ENCODE measurements around the gene IER2.
"Not testable (repeated sequence)": the region's sequence is repeated elsewhere in the genome, so short reads cannot be mapped to it uniquely, and the experiment has no call there.

IER2 gene

GRCh38 chr19:13165162-13165997, 15.2 kb downstream of the IER2 start:
- DNase-seq: no peak

DNA sequence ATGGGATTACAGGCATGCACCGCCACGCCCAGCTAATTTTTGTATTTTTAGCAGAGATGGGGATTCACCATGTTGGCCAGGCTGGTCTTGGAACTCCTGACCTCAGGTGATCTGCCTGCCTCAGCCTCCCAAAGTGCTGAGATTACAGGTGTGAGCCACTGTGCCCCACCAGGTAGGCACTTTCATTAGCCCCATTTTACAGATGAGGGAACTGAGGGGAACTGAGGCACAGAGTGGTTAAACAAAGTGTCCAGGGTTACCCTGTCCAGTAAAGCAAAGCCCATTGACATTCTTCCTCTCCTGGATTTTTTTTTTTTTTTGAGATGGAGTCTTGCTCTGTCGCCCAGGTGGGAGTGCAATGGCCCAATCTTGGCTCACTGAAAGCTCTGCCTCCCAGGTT, 15.9 kb downstream of the IER2 start:
- DNase-seq: not testable (repeated sequence)

- no peak for DNase-seq
Measured at GRCh38 chr19:13169769-13170168, 19.6 kb downstream of the IER2 start.

- no peak for DNase-seq
Measured at GRCh38 chr19:13171146-13171545, 20.9 kb downstream of the IER2 start.

GRCh38 chr19:13172346-13173138, 22.3 kb downstream of the IER2 start:
- peak in 5 of 6 experiments; percentile 47 to 66 (median 62) for DNase-seq

GRCh38 chr19:13173139-13173737, 23.0 kb downstream of the IER2 start:
- no peak for DNase-seq

- DNase-seq: no peak
Measured at GRCh38 chr19:13176345-13176744, 26.1 kb downstream of the IER2 start.

- not testable (repeated sequence) for DNase-seq
Measured at GRCh38 chr19:13177584-13177983, 27.4 kb downstream of the IER2 start.

- not testable (repeated sequence) for DNase-seq
Measured at GRCh38 chr19:13178291-13178690, 28.1 kb downstream of the IER2 start.

GRCh38 chr19:13181747-13182388, 31.7 kb downstream of the IER2 start:
- no peak for DNase-seq

DNA sequence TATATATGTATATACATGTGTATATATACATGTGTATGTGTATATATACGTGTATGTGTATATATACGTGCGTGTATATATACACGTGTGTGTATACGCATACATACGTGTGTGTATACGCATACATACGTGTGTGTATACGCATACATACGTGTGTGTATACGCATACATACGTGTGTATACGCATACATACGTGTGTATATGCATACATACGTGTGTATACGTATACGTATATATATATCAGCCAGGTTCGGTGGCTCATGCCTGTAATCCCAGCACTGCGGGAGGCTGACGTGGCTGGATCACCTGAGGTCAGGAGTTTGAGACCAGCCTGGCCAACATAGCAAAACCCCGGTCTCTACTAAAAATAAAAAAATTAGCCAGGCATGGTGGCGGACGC, 34.7 kb downstream of the IER2 start:
- DNase-seq: not testable (repeated sequence)

DNA sequence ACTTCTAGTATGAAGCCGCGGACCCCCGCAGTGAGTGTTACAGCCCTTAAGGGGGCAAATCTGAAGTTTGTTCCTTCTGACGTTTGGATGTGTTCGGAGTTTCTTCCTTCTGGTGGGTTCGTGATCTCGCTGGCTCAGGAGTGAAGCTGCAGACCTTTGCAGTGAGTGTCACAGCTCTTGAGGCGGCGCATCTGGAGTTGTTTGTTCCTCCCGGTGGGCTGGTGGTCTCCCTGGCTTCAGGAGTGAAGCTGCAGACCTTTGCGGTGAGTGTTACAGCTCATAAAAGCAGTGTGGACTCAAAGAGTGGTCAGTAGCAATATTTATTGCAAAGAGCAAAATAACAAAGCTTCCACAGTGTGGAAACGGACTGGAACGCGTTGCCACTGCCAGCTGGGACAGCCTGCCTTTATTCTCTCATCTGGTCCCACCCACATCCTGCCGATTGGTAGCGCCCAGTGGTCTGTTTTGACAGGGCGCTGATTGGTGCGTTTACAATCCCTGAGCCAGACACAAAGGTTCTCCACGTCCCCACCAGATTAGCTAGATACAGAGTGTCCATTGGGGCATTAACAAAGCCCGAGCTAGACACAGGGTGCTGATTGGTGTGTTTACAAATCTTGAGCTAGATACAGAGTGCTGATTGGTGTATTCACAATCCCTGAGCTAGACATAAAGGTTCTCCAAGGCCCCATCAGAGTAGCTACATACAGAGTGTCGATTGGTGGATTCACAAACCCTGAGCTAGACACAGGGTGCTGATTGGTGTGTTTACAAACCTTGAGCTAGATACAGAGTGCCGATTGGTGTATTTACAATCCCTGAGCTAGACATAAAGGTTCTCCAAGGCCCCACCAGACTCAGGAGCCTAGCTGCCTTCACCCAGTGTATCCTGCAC, 35.8 kb downstream of the IER2 start:
- not testable (repeated sequence) for DNase-seq

- not testable (repeated sequence) for DNase-seq
Measured at GRCh38 chr19:13186688-13187087, 36.5 kb downstream of the IER2 start.

- DNase-seq: no peak
Measured at GRCh38 chr19:13187419-13187818, 37.2 kb downstream of the IER2 start.

DNA sequence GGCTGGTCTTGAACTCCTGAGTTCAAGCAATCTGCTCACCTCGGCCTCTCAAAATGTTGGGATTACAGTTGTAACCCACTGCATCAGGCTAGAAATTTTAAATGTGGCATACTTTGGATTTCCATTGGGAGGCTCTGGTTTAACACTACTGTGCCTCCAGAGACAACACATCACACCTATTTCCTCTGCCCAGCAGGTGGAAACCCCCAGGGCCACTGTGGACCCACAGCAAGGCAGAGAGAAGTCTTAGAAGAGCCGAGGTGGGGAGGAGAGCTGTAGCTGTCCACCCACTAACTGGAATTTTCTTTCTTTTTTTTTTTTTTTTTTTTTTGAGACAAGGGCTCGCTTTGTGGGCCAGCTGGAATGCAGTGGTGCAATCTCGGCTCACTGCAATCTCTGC, 39.4 kb downstream of the IER2 start:
- DNase-seq: no peak

DNA sequence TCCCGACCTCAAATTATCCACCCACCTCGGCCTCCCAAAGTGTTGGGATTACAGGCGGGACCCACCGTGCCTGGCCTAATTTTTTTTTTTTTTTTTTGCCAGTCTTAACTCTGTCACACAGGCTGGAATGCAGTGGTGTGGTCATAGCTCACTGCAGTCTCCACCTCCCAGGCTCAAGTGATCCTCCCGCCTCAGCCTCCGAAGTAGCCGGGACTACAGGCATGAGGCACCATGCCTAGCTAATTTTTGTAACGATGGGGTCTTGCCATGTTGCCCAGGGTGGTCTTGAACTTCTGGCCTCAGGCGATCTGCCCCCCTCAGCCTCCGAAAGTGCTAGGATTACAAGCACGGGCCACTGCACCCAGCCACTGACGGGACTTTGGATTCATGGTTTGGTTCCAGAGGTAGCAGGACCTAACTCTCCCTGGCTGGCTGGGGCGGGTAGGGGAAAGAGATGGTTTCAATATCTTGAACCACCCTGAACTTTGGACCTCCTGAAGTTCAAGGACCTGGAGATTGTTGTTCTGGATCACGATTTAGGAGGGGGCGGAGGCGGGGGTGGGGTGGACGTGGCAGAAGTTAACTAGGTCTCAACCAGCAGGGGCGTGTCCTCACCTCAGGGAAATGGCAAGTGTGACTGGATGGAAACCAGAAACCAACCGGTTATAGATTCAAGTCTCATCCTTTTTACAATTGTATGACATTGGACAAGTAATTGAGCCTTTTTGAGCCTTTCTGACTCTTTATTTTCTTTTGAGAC, 40.8 kb downstream of the IER2 start:
- DNase-seq: no peak

GRCh38 chr19:13195678-13196077, 45.5 kb downstream of the IER2 start:
- peak in 5 of 6 experiments; percentile 9 to 38 (median 29) for DNase-seq

DNA sequence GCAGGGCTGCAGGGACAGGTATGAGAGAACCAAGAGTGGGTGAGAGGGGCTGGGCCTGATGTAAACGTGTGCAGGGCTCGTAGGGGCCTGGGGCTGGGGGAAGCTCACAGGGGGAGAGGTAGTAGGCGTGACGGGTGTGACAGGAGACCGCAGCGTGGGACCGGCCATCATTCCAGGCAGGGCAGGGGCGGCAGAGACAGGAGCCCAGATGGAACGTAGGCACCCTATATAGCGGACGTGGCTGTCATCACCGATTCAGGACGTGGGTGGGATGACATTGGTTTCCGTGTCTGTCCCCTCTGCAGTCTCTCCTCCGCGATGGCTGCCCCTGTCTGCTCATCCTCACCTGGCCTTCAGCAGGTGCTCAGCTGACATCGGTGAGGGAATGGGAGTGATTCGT, 48.4 kb downstream of the IER2 start:
- DNase-seq: no peak

DNA sequence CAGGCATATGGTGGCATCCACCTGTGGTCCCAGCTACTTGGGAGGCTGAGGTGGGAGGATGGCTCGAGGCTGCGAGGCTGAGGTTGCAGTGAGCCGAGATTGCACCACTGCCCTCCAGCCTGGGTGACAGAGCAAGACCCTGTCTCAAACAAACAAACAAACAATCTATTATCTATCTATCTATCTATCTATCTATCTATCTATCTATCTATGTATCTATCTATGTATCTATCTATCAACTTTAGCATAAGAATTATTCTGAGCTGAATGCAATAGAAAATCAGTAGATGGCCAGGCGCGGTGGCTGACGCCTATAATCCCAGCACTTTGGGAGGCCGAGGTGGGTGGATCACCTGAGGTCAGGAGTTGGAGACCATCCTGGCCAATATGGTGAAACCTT, 51.9 kb downstream of the IER2 start:
- not testable (repeated sequence) for DNase-seq
